Cerebellar cortex (tissue), 1 donor: Measurements from ENCODE around the gene ADARB1.

Experiments used
- DNase-seq: peaks from one replicate; pipeline ENCODE4 v3.0.0-alpha.2; 2015; ENCODE audit warnings: low spot score

The ADARB1 gene

DNA sequence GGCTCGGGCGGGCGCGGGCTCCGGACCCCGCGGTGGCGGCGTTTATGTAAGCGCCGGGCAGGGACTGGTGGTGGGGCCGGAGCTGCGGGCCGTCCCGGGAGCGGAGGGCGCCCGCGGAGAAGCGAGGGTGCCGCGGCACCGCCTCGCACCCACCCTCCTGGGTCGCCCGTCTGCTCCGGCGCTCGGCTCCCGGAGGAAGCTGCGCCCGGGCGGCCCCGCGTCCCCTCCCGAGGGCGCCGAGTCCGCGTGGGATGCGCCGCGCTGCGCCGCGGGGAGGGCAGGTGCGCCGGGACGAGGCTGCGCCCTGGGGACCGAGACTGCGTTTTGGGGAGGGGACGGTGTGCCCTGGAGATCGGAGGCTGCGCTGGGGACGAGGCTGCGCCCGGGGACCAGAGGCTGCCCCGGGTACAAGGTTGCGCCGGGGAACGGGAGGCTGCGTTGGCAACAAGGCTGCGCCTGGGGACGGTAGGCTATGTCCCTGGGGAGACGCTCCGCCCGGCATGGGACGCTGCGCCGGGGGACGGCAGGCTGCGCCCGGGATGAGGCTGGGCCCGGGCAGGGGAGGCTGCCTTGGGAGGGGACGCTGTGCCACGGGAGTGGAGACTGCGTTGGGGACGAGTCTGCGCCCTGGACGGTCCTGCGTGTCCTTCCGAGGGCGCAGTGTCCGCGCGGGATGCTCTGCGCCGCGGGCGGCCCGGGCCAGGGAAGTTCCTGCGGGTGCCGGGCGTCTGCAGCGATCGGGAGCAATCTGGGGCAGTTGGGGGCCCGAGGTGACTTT, 627 bp downstream of the ADARB1 start:
- peak; percentile 49 for DNase-seq

DNA sequence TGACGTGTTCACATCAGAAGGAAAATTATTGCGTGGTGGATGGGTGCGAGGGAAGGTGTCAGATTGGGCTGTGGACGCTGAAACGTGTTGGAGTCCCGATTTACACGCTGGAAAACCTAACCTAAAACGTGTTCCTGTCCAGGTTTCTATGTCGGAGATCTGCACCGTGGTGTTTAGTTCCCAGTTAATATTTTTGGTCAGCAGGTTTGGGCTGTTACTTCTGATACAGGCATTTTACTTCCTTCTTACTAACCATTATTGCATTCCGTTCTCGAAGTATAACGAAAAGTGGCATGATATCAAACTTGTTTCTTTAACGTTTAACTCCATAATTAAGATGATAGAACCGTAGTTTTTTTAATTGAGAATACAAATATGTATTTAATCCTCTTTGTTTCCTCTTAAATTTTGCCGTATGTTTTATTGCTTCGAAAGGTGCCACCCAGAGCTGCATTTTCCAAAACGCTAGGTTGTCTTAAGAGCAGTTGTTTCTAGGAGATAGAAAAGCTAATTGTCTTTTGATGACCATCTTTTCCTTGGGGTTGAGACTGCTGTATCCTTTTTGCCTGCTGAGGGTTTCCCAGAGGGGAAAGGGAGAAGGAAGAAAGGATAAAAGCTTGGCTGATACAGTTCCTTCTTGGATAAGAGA, 1.3 kb downstream of the ADARB1 start:
- peak; percentile 64 for DNase-seq

DNA sequence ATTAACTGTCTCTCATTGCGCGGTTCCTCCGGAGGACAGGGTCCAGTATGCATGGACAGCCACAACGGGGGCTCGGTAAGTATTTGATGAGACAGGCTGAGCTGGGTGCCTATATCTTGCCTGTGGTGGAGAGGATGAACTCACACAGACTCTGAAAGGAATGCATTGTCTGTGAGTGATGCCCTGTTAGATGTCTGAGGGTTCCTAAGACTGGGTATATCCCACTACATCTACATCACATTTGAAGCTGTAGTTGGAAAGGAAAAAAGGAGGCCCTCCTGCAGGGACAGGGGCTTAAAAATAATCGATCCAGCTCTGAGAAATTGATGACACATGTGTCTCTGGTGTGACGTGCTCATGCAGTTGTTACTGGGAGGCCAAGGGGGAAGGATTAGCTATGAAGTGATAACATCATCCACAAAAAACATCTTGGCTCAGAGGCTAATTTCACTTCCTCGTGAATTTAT, 1.9 kb downstream of the ADARB1 start:
- DNase-seq: no peak

DNA sequence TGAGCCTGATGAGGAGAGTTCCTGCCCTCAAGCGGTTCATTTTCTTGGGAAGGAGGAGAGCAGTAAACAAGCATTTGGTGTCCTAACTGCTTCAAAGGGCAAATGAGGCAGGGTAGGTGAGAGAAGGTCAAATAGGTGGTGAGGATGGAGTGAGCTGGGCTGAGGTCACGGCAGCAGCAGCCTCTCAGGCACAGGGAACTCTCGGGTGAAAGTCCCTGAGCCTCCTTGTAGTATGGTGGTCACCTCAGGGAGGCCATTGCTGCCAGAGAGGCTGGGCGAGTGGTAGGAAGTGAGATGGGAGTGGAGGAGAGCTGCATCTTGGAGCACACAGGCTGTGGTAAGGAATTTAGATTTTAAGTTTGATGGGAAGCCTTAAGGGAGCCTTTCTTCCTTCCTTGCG, 4.0 kb downstream of the ADARB1 start:
- no peak for DNase-seq

DNA sequence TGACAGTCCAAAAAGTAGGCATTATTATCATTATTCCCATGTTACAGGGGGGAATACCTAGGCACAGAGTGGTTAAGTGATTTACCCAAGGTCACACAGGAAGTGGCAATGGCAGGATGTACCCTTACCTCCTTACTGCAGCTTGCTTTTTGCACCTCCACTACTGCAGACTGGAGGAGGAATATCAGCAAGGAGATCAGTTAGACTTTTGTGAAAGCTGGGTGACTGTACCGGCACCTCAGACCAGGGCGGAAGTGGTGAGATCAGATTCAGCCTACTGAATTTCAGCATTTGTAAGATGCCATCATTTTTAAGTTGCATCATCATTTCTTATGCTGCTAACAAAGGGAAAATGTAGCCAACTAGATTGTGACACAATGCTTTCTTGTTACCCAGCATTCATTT, 4.5 kb downstream of the ADARB1 start:
- DNase-seq: no peak

DNA sequence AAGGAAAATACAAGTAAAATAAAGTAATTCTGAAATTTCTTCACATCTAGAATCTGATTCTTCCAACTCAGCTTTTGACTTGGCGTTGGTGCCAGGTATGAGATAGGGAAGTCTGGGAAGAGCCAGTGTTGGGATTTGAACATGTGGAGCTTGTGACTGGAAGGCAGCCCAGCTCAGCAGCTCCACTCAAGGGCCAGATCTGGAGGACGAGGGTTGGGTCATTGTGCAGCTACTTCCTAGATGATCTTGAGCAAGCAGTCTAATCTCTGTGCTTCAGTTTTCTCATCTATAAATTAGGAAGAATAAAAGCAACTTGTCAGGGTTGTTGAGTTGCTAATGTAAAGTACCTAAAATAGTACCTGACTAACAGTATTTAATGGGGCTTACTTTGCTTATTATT, 5.0 kb downstream of the ADARB1 start:
- no peak for DNase-seq

DNA sequence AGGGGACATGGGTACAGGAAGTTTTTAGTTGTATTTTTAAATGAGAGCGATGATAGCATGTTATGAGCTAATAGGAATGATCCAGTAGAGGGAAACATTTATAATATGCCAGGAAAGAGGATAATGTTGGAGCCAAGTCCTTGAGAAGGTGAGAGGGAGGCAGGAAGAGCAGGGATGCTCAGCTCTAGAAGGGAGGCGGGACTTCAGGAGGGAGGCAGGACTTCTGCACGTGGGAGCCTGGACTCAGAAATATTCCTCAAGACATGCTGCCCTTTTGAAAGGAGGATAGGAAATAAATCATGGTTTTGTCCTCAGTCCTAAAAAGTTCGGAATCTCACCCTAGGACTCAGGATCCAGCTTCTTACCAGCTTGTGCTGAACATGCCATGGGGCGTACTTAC, 5.9 kb downstream of the ADARB1 start:
- no peak for DNase-seq

DNA sequence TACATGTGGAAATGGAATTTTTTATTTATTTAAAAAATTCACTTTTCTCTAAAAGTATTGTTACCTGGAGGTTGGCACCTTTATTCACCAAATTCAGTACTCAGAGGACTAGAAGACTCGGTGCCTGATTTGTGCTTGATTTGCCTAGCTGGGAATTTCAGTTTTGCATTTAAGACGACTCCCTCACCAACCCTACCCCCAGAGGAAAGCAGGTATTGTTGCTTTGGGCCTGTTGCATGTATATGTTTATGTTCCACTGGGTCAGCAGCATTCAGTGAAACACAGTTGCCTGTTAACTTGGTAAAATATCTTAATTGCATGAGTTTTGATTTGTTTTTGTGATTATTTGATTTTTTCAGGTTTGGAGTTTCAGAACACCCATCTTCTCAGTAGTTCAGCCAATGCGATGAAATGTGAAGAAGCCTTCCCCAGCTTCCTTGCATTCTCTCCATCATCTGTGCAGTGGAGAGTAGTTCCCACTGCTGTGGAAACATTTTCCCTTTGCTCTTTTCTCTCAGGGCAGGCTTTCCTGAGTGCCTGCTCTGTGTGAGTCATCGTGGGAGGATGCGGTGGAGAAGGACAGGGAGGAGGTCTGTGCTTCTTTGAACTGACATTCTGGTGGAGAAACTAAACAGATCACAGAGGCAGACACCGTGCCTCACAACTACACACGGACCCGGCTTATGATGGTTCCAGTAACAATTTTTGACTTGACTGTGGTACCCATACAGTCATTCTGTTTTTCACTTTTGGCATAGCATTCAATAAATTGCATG, 6.4 kb downstream of the ADARB1 start:
- DNase-seq: no peak

DNA sequence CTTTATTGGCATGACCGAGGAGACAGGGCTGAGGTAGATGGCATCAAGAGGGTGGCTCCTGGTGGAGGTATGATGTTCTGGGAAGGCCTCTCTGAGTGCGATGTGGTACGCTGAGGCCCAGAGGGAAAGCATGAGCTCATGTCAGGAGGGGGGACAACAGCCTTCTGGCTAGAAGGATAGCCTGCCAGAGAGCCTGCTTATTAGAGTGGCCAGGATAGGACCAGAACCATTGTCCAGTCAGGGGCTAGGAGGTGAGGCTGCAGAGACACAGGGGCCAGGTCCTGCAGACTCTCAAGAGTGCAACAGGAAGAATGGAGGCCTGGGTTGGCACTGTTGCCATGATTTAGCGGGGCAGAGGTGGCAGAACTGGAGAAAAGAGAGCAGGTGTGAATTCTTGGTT, 7.3 kb downstream of the ADARB1 start:
- no peak for DNase-seq

DNA sequence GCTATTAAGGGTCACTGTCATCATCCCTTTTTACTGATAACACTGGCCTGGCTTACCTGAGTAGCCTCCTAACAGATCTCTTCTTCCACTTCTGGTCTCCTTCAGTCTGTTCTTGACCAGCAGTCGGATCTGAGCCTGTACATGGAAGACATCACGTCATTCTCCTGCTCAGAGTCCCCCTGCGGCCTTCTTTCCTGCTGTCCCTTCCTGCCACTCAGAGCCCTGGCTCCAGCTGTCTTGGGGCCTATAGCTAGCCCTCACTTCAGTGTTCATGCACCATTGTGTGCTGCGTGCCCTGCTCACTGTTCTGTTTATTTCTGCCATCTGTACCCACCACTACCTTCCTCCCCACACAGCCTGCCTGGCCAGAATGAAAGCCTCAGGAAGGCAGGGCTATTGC, 8.4 kb downstream of the ADARB1 start:
- no peak for DNase-seq

DNA sequence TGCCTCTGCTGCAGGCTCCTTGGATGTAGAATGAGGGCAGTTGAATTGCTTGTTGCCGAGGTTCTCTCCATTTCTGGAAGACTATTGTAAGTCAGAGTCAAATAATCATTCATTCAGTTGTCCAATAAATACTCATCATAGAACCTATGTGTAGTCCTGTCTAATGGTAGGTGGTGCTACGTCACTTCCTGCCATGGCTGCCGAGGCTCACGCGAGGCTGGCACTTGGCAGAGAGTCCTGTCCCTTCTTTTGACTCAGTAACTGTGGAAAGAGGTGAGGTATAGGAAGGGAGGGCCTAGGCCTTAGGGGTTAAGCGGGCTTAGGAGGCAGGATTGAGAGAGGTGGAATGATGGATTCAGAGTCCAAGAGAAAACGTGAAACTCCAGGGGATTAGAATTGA, 9.7 kb downstream of the ADARB1 start:
- no peak for DNase-seq

DNA sequence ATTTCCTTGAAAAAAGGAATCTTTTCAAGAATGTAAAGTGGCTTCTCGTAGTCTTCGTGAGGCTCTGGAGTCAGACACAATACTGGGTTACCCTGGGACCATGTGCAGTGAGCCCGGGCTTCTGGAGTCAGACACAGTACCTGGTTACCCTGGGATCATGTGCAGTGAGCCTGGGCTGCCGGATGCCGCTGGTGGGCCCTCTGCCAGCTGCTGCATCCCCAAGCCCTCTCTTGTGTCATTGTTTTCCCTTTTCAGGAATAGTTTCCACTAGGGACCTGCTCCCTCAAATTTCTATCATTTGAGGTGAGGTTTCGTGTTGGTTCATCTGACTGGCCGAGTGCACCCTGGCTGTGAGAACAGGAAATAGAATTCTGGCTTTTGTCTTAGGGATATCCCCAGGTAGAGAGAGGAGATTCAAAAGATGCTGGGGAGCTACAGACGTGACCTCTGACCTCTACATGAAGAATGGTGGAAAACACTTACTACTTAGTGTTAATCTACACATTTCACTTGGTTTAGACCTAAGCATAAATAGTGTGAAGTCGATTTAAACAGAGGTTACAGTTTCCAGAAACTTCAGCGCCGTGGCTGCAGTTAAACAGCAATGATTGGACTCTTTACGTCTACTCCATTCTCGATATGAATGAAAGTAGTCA, 10.6 kb downstream of the ADARB1 start:
- no peak for DNase-seq

DNA sequence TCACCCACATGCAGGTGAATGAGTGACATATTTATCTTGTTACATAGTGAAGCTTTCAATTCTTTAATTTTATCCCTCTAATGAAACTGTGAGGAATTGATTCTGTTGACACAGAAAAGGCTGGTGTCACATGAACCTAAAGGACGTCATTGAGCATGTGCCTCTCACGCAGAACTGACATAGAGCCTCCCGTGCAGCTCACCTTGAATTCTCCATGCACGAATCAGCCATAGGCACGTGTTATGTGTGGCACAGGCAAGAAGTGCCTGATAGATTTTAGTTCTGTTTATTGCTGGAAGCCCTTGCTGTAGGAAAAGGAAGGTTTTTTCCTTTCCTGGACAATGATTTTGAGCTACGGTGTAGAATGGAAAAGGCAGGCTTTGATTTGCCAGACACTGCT, 11.3 kb downstream of the ADARB1 start:
- no peak for DNase-seq

DNA sequence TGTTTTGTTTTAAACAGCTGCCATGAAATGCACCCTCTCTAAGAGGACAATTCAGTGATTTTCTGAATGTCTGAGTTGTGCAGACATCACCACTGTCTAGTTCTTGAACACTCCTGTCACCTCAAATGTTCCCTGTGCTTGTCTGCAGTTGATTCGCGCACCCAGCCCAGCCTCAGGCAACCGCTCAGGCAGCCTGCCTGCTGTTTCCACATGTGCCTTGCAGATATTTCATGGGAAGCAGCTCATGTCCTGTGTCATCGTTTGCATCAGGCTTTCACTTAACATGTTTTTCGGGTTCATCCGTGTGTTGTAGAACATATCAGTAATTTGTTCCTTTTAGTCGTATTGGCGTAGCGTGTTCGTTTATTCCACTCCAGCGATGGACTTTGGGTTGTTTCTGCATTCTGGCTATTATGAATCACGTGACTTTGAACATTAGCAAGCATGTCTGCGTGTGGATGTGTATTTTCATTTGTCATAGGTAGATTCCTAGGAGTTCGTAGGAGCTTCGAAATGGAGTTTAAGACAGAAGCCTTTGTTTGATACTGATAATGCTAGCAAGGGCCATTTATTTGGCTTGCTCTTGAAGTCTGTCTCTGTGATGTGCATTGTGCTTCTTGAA, 12.1 kb downstream of the ADARB1 start:
- DNase-seq: no peak

DNA sequence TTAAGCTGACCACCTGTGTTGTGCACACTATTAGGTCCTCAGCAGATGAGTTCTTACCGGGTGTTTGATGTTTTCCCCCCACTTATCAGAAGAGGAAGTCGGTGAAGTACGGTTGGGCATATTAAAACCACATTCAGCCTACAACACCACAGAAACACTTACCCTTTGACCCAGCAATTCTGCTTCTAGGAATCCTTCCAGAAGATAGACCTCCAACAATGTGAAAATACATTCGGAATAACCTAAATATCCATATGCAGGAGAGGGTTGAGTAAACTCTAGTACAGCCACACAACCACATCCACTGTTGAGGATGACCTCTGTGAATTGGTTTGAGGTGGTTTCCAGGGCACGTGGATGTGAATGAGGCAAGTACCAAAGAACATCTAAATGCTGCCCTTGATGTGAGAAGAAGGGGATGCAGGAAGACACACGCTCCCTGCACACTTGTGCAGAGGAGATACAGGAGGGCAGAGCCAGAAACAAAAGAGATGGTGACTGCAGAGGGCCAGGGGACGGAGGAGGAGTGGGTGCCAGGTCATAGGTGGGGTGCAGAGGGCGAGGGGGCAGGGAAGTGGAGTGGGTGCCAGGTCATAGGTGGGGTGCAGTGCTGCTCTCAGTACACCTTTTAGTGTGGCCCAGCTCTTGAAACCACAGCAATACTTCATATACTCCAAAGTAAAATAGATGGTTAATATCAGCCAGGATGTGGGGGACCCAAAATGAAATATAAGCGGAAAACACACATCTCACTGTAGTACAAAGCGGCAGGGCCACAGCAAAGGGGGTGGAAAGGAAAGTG, 12.8 kb downstream of the ADARB1 start:
- no peak for DNase-seq

DNA sequence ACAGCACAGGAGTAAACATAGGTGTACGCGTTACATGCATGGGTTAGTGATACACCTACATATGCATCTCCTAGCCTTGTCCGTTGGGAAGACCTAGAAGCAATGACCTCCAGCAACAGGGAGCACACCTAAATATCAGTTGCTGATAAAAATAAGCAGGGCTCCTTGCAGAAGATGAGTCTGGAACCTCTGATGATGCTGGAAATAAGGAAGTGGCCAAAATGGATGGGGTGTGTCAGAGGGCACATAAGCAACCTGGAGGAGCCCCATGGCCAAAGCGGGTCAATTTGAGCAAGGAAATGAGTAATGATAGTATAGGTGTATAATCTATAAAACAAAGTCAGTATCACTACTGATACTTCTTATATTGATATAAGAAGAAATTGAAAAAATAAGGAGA, 13.7 kb downstream of the ADARB1 start:
- DNase-seq: no peak

DNA sequence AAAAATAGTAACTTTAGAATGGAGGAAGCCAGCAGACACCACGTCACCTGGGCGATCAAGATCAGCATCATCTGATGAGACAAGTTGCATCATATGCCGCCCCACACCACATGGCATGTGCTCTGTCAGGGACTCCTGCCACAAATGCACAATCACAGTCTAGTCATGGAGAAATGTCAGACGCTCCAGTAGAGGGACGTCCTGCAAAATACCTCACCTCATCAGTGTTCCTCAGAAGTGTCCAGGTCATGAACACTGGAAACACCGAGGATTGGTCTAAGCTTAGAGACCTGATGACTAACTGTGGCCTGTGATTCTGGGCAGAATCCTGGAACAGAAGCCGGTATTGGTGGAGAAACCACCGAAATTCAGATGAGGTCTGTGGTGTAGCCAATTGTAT, 14.3 kb downstream of the ADARB1 start:
- no peak for DNase-seq

DNA sequence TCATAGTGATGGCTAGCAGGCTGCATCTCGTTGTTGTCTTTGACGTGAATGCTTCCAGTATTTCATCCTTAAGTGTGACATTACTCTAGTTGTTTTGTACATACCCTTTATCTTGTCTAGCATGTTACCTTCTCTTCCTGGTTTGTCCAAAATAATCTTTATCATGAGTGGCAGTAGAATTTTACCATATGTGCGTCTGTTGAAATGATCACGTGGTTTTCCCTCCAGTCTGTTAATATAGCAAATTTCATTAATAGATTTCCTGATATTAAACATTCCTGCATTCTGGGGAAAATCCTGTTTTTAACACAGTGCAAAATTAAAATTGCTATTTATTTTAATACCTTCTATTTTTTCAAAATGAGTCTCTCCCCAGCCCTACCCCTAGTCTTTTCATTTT, 15.6 kb downstream of the ADARB1 start:
- no peak for DNase-seq

DNA sequence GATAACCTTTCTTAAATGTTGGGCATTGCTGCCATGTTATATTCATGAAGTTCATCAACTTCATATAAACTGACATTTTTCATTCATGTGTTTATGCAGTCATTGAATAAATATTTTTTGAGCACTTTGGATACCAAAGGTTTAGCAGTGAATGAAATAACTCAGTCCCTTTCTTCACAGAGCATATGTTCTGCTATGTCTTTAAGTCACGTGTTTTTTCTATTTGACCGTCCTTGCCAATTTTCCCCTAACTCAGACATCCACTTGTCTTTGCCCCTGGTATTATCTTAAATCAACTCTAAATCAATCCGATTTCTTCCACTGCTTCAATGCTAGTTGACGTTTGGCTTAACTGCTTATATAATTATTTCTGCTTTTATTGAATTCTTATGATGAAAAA, 16.6 kb downstream of the ADARB1 start:
- no peak for DNase-seq

DNA sequence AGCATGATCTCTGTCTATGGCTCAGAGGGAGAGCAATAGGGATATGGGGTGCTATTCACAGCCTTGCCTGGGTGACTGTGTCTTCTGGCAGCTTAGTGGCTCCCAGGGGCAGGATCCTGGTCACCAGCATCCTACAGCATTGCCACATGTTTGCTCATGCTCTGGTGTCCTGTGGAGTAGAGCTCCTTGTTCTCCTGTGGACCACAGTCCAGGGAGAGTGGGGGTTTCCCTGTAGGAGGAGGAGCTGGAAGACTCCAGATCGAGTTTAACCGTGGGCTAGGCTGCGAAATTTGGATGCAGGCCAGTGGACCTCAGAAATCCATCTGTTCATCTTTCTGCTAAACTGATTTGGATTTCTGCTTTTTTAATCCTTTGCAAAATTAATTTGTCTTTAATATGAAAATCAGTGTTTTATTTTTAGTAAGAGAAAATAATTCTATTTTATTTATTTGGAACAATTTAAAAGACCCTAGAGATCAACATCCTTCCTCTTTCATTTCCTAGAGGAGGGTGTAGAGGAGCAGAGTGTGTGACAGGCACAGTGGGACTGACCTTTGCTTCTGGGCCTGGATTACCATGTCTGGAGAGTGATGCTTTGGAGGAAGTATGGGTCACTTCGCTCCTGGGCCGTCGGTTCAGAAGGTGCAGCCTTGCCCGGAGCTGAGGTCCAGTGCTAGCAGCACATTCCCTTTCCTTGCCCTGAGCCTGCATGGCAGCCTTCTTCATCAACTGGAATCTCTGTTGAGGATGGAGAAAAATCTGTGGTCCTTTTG, 17.4 kb downstream of the ADARB1 start:
- peak; percentile 82 for DNase-seq
